Effector memory CD8-positive, alpha-beta T cell (primary cell): Measurements from ENCODE around the gene NCOR2.

Experiments used
- ATAC-seq: fragments of 150-1000 bp; cut with Tn5 transposase; replicated peaks from 2 replicates; pipeline ENCODE4 v1.10.0; 2021; ENCODE audit warnings: mild to moderate bottlenecking, moderate library complexity
- DNase-seq, 3 experiments: peaks; one replicate each; pipeline ENCODE4 v3.0.0; 2021
- H3K27ac Mint-ChIP-seq, 2 donors: one replicate each; pipeline ENCODE4 v1.8.0; 2022; ENCODE audit warnings: mild to moderate bottlenecking in 2 of 2, mixed read lengths in 2 of 2, moderate library complexity in 2 of 2
- H3K27me3 Mint-ChIP-seq, 2 donors: one replicate each; pipeline ENCODE4 v1.8.0; 2022; ENCODE audit warnings: mixed read lengths in 2 of 2
- H3K36me3 Mint-ChIP-seq: one replicate; pipeline ENCODE4 v1.8.0; 2022; ENCODE audit warnings: mild to moderate bottlenecking, moderate library complexity, mixed read lengths; ENCODE audit not compliant: insufficient read depth
- H3K4me1 Mint-ChIP-seq, 2 donors: one replicate each; pipeline ENCODE4 v1.8.0; 2022; ENCODE audit warnings: low read depth in 2 of 2, mixed read lengths in 2 of 2
- H3K4me3 Mint-ChIP-seq, 2 donors: one replicate each; pipeline ENCODE4 v1.8.0; 2022; ENCODE audit warnings: mild to moderate bottlenecking in 2 of 2, mixed read lengths in 2 of 2, moderate library complexity in 2 of 2
- H3K9me3 Mint-ChIP-seq, 2 donors: one replicate each; pipeline ENCODE4 v1.8.0; 2022; ENCODE audit warnings: mixed read lengths in 2 of 2
- total RNA-seq, 9 experiments: gene quantifications; one replicate each; lab custom pipeline; 2026; lab: John Stamatoyannopoulos, UW

NCOR2 gene
- 41.6 to 157 (median 71.7) reads per million in 9 experiments for total RNA-seq

DNA sequence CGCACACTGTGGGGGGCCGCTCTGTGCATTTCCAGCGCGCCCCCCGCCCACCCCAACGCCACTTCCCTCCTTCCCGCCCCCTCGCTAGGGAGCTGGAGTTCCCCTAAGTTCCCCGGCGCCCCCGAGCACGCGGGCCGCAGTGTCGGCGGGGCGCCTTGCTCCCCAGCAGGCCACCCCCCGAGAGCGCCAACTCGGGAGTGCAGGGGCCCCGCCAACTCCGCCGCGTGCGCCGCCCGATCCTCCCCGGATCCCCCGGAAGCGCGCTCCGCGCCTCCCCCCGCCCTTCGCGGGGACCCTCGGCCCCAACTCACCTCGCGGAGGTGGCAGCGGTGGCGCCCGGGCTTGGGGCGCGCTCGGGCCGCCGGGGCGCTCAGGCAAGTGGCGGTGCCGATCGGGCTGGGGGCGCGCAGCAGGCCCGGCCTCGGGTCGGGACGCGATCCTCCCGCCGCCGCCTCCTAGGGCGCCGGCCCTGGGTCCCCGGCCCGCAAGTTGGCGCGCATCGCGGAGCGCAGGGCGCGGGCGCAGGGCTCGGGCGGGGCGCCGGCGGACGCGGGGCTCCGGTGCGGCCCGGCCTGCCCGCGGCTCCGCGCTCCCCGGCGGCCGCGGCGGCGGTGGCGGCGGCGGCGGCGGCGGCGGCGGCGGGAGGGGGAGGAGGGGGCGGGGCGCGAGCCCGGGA is at the start of gene NCOR2:
Gene NCOR2 (minus strand): TSS at position 616 of the 676 bp plus-strand sequence. CDS start 72,361 bp downstream, outside the sequence.
- Mint-ChIP-seq H3K27me3 (no peaks in the 10 kb centered on the region), H3K4me3 (peak within 1 kb of the TSS; percentile 88 to 89), H3K36me3 (peaks cover 10% of the 10 kb centered on the region), H3K4me1 (peaks cover 17 to 22% of the 10 kb centered on the region in 2 donors), H3K9me3 (no peaks in the 10 kb centered on the region), H3K27ac (peak within 1 kb of the TSS; percentile 83 to 90)
- ATAC-seq (peak; percentile 52), DNase-seq (peak; percentile 20 to 49 (median 43))

DNA sequence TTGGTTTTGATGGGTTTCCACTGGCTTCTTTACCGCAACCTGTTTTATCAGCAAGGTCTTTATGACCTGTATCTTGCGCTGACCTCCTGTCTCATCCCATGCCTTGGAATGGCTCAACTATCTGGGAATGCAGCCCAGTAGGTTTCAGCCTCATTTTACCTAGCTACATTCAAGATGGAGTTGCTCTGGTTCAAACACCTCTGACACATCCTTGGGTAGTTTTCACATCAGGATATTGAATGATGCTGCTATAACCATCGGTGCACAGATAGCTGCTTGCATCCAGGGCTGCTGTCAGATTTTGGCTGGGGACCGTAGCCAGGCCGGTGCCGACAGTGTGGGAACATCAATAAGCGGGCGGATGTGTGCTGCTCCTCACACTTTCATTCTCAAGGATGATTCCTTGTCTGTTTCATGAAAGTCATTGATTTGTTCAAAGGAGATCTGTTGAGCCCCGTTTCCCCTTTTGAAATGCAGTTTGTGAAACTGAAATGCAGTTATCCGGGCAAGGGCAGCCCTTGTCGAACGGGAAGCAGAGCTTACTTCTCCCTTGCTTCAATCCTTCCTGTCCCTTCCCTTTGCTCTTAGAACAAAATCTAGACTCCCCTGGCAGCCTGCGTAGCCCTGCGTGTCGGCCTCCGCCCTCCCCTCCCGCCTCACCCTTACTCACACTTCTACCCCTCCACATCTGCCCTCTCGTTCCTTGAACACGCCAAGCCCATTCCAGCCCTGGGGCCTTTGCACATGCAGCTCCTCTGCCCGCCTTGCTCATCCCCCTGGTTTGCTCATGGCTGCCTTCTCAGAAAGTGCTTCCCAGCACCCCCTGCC is 49.2 kb upstream of the NCOR2 start:
- peaks cover 5 to 11% of the 10 kb centered on the region in 2 donors for H3K27me3 Mint-ChIP-seq

DNA sequence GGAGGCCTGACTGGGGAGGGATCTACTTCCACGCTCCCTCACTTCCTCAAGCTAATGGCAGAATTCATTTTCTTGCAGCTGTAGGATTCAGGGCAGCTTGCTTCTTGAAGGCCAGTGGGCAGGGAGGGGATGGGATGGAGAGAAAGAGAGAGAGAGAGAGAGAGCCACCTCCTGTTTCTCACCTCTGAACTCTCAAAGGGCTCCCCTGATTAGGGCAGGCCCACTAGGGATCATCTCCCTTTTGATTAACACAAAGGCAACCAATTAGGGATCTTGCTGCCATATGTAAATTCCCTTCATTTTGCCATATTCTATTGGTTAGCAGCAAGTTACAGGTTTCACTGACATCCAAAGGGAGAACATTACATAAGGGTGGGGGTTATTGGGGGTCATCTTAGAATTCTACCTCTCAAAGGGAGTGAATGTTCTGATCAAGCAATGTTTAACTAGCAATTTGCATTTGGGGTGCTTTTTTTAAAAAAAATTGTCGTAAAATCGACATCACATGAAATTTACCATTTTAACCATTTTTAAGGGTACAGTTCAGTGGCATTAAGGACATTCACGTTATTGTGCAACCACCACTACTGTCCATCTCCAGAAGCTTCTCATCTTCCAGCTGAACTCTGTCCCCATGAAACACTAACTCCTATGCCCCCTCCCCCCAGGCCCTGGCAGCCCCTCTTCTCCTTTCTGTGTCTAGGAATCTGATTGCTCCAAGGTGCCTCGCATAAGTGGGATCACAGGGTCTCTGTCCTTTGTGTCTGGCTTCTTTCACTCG is 47.3 kb upstream of the NCOR2 start:
- Mint-ChIP-seq H3K36me3 (peaks cover 3% of the 10 kb centered on the region), H3K4me3 (no peak overlapping the region), H3K9me3 (no peaks in the 10 kb centered on the region), H3K4me1 (peaks cover 2 to 5% of the 10 kb centered on the region in 2 donors), H3K27me3 (peaks cover 5 to 11% of the 10 kb centered on the region in 2 donors), H3K27ac (no peak overlapping the region)
- ATAC-seq (no peak), DNase-seq (no peak)

More for the DNA sequence above, 49.2 kb upstream of the NCOR2 start:
- Mint-ChIP-seq H3K27ac (no peak overlapping the region), H3K4me1 (peaks cover 0 to 4% of the 10 kb centered on the region in 2 donors), H3K4me3 (no peak overlapping the region), H3K9me3 (no peaks in the 10 kb centered on the region), H3K36me3 (peaks cover 3% of the 10 kb centered on the region)
- DNase-seq (no peak), ATAC-seq (no peak)

DNA sequence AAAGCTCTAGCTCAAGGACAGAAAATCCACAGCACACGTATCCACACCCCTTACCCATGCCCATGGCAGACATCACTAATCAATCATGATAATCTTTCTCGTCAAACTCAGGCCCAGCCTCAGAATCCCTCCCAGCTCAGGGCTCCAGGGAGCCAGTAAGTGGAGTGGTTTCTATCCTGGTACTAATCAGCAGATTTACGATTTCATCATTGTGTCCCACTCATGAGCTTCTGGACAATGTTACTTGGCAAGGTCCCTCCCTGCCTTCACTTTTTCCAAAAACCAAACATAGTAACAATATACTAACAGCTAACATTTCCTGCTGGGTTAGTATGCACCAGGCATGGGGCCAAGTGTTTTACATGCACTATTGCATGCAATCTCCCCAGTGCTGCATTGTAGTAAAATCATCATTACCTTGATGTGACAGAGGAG is 45.8 kb upstream of the NCOR2 start:
- peaks cover 16 to 20% of the 10 kb centered on the region in 2 donors for H3K4me1 Mint-ChIP-seq
- peaks cover 5 to 11% of the 10 kb centered on the region in 2 donors for H3K27me3 Mint-ChIP-seq
- no peak for DNase-seq

DNA sequence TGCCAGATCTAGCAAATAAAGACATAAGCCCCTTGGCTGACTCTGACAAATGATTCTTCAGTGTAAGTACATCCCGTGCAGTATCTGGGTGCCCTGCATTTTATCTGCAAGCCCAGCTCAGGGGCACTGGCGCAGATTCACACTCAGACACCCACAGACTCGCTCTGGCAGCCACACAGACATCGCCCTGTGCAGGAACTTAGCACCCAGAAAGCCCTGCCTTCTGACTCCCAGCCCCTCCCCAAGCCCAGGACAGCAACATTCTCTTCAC is 44.9 kb upstream of the NCOR2 start:
- H3K4me3 Mint-ChIP-seq, result no peak overlapping the region
- ATAC-seq (no peak), DNase-seq (no peak)
- no peak overlapping the region for H3K27ac Mint-ChIP-seq
- peaks cover 8 to 9% of the 10 kb centered on the region in 2 donors for H3K27me3 Mint-ChIP-seq
- H3K4me1 Mint-ChIP-seq, result peaks cover 16 to 23% of the 10 kb centered on the region in 2 donors
- peaks cover 3% of the 10 kb centered on the region for H3K36me3 Mint-ChIP-seq
- no peaks in the 10 kb centered on the region for H3K9me3 Mint-ChIP-seq

More for the DNA sequence above, 45.8 kb upstream of the NCOR2 start:
- H3K4me3 Mint-ChIP-seq, result no peak overlapping the region
- no peaks in the 10 kb centered on the region for H3K9me3 Mint-ChIP-seq
- no peak for ATAC-seq
- H3K36me3 Mint-ChIP-seq, result peaks cover 3% of the 10 kb centered on the region
- no peak overlapping the region for H3K27ac Mint-ChIP-seq

DNA sequence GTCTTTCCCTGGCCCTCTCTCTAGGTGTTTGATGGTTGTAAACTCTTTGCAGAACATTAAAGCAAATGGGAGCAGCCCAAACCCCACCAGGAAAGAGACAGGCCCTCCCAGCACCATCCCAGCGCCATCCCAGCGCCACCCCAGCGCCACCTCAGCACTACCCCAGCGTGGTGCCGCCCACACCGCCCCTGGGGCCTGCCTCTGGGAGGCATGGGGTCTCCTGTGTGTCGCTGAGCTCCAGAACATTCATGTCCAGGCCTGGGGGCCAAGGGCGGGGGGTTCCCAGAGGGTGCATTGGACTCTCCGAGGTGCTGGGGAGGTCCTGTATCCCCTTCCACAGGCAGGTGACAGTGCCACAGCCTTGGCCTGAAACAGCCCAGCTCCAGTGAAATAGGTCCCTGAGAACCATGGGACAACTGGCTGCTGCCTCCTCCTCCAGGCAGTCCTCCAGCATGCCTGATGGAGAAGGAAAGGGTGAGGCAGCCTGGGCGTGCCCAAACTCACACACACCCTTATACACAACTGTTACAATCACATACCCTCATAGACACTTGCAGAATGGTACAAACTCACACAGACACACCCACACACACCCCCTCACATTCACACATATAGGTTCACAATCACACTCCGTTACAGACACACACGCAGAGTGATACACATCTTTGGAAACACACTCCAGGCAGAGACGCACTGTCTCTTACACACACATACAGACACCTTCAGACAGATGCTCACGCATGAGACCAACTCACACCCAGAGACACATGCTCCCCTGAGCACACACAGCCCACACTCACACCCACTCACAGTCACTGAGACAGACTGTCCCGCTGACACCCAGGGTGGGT is 44.4 kb upstream of the NCOR2 start:
- H3K36me3 Mint-ChIP-seq, result peaks cover 3% of the 10 kb centered on the region
- H3K9me3 Mint-ChIP-seq, result no peaks in the 10 kb centered on the region
- H3K27me3 Mint-ChIP-seq, result peaks cover 3 to 7% of the 10 kb centered on the region in 2 donors
- DNase-seq (no peak), ATAC-seq (no peak)
- no peak overlapping the region for H3K4me3 Mint-ChIP-seq
- peaks cover 16 to 25% of the 10 kb centered on the region in 2 donors for H3K4me1 Mint-ChIP-seq
- no peak overlapping the region for H3K27ac Mint-ChIP-seq

DNA sequence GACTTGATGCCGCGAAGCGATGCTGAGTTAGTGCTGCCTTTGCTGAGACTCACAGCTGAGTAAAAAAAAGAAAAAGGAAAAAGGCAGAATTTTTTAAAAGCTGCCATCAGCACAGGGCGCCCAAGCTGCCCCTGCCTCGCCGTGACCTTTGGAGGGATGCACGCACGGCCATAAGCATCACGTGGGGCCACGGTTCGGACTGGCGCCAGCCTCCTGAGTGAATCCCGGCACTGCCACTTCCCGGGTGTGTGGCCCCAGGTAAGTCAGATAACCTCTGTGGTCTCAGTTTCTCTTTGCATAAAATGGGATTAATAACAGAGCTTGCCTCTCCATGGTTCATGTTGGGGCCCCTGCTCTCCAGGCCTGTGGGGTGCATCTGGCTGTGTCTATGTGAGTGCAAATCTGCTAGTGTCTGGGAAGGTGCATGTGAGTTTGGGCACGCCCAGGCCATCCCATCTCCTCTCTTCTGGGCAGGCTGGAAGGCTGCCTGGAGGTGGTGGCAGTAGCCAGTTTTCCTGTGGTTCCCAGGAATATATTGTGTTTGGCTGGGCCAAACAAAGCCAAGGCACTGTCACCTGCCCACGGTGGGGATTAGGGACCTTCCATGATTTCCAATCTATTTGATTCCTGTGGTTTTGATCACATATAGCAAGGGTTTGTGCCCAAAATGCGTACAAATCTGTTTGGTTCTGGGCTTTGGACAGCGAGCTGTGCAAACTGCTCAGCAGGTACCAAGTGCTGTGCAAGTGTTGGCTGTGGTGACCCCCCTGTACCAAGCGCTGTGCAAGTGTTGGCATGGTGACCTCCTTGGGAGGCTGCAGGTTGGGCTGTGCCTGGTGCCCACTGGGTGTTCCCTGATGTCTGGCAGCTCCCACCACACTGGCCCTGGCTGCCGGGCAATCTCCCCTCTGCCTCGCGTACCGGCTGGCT is 43.5 kb upstream of the NCOR2 start:
- Mint-ChIP-seq H3K4me1 (peaks cover 16 to 25% of the 10 kb centered on the region in 2 donors), H3K27ac (no peak overlapping the region), H3K4me3 (no peak overlapping the region), H3K36me3 (peaks cover 3% of the 10 kb centered on the region), H3K27me3 (peaks cover 0 to 6% of the 10 kb centered on the region in 2 donors), H3K9me3 (no peaks in the 10 kb centered on the region)
- ATAC-seq (no peak), DNase-seq (no peak)

DNA sequence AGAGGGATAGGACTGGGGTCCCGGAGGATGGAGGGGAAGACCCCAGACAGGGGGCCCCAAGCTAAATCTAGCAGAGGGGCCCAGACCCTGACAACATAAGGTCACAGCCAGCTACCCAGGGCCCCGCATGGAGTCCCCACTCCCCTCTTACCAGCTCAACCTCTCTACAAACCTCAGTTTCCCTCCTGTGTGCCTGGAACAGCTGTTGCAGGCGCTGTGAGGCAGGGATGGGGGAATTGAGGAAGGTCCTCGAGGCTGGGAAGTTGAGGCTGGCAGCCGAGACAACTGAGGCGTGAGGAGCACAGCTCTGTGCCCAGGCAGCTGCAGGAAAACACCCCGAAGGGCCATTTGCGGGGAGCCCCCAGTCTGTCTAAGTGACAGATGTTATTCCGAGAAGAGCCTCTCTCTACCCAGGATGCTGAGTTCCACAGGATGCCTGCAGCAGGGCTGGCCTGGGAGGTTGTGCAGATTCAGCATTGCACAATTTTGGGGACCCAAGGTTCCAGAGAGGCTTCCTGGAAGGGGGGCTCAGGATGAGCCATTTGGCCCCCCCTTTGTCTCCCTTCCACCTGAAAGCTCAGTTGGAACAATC is 42.7 kb upstream of the NCOR2 start:
- peaks cover 6 to 7% of the 10 kb centered on the region in 2 donors for H3K27me3 Mint-ChIP-seq
- no peaks in the 10 kb centered on the region for H3K9me3 Mint-ChIP-seq
- ATAC-seq (no peak), DNase-seq (no peak)
- no peak overlapping the region for H3K4me3 Mint-ChIP-seq
- no peak overlapping the region for H3K27ac Mint-ChIP-seq
- H3K36me3 Mint-ChIP-seq, result no peaks in the 10 kb centered on the region
- peaks cover 16 to 25% of the 10 kb centered on the region in 2 donors for H3K4me1 Mint-ChIP-seq

DNA sequence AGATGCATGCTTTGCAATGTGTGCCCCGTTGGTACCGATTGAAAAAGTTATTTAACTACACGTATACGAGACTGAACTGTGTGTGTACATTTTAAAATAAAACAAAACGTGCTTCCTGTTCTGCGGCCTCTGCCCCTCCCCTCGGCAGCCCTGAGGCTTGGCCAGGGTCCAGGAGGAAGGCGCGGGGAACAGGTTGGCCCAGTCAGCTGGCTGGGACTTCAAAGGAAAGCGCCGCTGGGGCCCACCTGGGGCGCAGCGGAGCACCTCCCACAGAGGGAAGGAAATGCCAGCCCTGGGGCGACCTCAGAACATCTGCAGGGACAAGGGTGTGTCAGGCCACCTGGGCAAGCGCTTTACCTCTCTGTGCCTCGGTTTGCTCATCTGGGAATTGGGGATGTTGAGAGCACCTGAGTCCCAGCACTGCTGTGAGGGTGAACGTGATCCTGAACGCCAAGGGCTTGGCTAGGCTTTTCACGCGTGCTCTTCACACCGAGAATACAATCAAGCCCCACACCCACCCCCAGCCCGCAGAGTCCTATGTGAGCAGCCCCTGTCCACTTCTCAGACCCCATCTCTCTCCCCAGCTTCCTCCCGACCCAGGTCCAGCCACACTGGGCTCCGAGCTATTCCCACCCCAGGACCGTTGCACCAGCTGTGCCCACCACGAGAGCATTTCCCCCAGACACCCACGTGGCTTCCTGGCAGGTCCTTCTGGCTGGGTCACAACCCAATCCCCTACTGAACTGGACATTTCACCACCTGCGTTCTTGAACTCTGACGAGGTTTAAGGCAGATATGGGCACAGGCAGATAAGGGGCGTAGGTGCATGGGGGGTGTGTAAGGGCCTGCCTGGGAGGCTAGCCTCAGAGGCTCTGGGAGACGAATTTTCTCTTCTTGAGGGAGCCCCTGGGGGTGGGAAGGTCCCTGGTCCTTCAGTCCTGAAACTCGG is 41.9 kb upstream of the NCOR2 start:
- Mint-ChIP-seq H3K4me1 (peaks cover 16 to 25% of the 10 kb centered on the region in 2 donors), H3K9me3 (no peaks in the 10 kb centered on the region), H3K36me3 (no peaks in the 10 kb centered on the region), H3K27ac (peak overlapping the region; percentile 54 to 69), H3K27me3 (peaks cover 6 to 10% of the 10 kb centered on the region in 2 donors), H3K4me3 (peak overlapping the region; percentile 81 to 87)
- ATAC-seq (peak; percentile 98), DNase-seq (peak; percentile 83 to 85 (median 83))

DNA sequence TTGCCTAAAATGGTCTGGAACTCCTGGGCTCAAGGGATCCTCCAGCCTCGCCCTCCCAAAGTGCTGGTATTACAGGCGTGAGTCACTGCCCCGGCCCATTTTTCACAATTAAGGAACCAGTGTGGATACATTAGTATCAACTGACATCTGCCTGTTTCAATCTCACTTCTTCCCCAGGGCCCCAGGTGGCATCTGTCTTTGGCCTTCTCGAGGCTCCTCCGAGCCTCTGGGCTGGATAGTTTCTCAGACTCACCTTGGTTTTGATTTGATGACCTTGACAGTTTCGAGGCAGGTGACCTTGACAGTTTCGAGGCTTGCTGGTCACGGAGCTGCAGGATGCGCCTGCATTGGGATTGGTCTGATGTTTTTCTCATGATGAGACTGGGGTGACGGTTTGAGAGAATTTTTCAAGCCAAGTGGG is 41.0 kb upstream of the NCOR2 start:
- no peaks in the 10 kb centered on the region for H3K9me3 Mint-ChIP-seq
- ATAC-seq (no peak), DNase-seq (no peak)
- peak overlapping the region; percentile 54 to 69 for H3K27ac Mint-ChIP-seq
- H3K4me3 Mint-ChIP-seq, result peak overlapping the region; percentile 81 to 87
- peaks cover 16 to 25% of the 10 kb centered on the region in 2 donors for H3K4me1 Mint-ChIP-seq
- no peaks in the 10 kb centered on the region for H3K36me3 Mint-ChIP-seq
- H3K27me3 Mint-ChIP-seq, result peaks cover 6 to 10% of the 10 kb centered on the region in 2 donors
